GM21723 (cell line): Measurements from ENCODE around the gene MGMT.

ENCODE experiments used
- ATAC-seq: cut with Tn5 transposase; IDR thresholded peaks from one replicate; pipeline ENCODE4 v1.9.1; 2021; ENCODE audit warnings: mild to moderate bottlenecking, moderate library complexity; ENCODE audit not compliant: unreplicated experiment

MGMT gene

DNA sequence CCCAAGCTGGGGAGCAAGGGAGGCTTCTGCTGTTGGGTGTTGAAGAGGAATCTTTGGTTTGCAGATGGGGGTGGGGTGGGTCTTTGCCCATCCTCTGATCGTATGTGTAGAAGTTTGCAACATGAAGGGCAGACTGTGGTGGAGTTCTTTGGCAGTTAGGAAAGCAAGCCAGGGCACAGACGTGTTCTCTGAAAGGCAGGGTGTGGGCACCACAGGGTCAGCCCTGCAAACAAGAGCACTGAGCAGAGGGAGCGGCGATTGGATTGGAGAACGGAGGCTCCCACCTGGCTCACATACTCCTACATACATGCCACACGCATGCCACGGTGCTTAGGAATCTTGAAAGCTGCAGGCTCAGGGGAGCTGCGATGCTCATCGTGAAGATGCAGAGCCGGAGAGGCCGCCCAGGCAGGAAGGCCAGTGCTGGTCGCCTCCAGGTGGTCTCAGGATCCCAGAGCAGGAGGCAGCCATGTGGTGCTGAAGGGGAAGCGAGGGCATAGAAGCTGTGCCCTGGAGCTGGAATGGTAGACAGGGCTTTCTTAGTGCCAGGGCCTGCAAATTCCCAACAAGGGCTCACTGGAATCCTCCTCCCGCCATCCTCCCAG is 149.0 kb downstream of the MGMT start:
- ATAC-seq = no peak

DNA sequence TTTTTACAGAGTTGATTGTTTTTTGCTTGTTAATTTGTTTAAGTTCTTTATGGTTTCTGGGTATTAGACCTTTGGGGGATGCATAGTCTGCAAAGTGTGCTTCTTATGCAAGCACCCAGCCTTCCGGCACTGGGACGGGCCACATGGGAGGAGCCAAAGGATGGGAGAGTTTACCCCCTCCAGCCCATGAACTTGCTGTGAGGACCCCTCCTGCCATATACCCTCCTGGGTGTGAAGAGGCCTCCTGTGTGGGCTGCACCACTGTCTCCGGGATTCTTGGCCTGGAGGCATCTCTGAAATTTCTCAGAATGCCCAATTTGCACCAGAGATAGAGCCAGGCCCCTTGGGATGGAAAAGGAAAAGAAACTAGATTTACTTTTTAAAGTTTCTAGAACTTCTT is 150.7 kb downstream of the MGMT start:
- ATAC-seq = no peak

DNA sequence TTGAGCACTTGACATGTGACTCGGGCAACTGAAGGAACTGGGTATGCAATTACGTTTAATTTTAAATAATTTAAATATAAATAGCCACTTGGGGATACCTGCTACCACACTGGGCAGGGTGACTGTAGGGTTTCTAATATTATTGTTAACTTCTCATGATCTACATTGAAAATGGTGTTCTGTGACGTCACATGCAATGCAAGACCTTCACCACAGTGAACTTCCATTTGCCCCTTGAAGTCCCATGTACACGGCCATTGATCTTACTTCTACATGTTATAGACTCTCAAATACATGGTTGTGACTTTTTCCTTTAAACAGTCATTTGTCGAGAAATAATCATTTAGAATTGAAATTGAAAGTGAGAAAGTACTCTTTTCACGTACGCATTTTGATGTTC is 154.0 kb downstream of the MGMT start:
- no peak for ATAC-seq

DNA sequence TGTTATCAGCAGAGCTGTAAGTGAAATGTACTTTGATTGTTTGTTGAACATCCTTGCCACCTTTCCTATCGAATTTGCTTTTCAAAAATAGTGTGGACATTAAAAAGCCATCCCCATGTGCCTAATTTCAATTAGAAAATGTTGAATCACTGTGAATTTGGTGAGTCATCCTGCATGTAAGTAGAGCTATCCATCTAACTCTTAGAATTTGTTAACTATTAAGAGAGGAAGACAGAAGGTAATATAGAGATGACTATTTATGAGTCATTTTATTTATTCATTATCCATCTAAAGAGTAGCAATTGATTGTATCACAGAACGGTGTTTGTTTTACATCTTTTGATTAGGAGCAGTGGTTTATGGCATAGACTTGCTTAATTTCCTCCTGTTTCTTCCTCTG is 154.7 kb downstream of the MGMT start:
- no peak for ATAC-seq

DNA sequence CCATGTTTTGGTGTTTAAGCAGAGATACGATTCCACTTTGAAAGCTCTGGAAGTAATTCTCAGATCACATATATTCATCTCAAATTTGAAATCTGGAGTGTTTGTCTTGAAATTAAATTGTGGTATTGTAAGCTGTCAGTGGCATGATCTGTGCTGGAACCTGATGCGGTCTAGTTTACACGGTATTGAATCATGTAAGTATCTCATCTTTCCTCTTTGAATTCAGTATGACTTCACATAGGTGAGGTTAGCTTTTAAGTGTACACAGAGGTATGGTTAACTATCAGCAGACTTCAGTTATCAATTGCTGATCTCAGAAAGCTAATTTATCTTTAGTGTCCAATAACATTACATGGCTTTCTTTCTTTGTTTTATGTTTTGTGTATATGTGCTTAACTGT is 155.2 kb downstream of the MGMT start:
- ATAC-seq = no peak

DNA sequence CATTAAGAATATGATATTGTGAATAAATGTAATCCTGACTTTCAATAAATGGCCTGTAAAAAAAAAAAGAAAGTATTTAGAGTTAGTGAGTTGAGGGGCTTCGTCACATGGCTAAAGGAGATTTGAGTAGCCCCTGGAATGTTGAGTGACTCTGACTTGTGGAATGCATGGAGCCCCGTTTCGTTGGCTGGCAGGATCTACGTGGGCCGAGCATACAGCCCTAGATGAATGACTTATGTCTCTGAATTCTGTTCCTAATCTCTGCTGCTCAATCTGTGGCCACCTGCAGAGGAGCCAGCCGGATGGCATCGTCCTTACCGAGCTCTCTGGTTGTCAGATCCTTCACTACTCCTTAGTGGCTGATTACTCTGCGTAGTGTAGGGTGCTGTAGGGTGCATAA is 155.7 kb downstream of the MGMT start:
- ATAC-seq = no peak

DNA sequence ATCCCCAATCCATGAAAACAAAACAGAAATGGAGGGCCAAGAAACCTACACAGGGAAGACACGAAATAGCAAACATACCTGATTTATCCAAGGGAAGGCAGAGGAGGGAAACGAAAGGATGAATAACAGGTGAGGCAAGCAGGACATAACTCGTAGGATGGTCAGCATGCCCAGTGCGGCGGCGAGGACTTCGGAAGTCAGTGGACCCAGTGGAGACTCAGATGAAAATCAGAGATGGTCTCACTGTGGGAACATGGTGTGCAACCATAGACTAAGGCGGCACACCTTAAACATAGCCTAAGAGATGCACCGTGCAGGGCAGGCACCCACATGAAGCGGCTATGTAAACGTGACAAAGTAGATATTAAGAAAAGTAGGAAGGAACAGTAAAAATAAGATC is 157.5 kb downstream of the MGMT start:
- ATAC-seq = no peak

DNA sequence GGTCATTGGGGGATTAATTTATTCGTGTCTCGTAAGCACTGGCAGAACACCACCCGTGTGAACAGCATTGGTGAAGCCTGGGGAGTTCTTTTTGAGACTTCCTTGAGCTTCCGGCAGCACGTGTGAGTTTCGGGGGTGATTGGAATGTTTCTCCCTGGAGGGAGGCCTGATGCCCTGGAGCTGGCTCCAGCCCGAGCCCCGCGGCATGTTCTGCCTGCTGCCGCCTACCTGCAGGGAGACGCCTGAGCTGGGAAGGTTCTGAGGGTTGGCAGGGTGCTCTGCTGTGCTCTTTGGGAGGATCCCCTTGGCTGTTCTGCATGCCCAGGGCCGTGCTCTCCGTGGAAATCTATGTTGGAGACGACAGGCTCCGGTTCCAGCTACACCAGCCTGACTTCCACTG is 159.3 kb downstream of the MGMT start:
- ATAC-seq = no peak

DNA sequence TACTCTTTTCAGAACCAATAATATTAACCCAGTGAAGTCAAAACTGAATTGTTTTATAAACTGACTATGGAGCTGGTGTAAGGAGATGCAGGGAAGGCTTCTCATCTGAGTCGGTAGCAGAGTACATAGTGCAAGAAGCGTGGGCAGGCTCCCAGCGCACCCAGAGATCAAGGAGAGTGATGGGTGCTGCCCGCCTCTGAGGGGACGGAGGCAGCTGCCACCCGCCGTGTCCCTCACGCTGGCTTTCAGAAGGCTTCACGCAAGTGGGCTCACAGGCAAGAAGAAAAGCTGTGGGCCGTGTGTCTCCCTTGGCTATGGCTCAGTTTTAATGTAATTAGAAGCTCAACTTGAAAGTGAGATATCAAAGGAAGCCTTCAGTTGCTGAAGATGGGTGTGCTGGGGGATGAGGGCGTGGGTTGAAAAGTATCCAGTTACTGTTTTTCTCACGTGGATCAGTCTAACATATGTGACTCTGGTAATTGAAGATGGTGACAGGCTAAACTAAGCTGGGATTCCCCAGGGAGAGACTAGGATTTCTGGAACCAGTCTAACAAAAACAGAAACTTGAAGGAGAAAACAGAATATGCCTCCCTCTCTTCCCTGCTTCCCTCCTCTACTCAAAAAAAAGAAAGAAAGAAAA is 159.9 kb downstream of the MGMT start:
- ATAC-seq = no peak

DNA sequence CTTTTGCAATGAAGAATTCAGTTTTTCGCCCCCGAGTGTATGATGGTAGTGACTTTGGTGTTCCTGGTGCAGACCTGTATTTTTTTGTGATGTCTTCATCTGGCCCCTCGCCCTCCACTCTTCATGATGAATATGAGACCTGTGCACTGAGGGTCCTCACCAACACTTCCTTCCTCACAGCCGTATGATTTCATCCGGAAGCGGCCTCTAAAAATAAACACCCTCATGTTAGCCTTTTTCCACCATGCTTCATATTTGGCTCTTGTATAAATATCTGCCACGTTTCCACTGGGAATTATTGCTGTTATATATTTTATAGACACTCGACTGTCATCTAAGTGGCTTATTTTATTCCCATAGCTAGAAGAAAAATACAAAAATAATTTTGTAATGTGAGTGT is 160.4 kb downstream of the MGMT start:
- ATAC-seq = no peak

DNA sequence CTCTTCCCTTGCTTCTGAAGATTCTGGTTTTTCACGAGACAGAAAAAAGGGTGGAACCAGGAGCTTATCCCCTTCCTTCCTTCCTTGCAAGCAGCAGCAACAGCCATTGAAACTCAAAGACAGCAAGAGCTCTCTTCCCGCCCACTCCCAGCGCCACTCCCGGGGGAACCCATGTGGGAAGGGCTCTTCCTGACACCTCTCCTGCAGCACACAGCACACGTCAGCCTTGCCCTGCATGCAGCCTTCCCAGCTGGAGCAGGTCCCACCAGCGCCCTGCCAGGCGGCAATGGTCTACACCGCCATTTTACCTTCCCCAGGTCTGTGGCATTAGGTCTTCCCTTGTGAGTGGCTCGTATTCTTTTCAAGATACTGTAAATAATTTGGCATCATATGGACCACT is 161.8 kb downstream of the MGMT start:
- ATAC-seq = no peak

DNA sequence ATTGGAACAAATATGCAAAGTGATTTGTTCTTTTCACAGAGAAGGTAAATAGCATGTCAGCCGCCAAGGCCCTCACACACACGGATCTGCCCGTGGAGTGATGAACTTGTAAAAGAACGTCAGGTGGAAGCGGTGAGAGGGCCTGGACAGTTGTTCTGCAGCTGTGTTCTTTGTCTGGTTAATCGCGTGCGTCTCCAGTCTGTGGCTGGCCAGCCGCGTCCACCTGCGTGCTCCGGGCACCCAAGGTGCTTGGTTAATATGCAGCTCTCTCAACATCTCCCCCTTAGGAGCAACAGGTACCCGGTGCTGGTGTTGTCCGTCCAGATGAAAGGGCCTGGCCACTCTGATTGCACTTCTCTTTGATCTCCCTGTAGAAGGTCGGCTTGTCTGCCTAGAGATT is 162.9 kb downstream of the MGMT start:
- ATAC-seq = no peak

DNA sequence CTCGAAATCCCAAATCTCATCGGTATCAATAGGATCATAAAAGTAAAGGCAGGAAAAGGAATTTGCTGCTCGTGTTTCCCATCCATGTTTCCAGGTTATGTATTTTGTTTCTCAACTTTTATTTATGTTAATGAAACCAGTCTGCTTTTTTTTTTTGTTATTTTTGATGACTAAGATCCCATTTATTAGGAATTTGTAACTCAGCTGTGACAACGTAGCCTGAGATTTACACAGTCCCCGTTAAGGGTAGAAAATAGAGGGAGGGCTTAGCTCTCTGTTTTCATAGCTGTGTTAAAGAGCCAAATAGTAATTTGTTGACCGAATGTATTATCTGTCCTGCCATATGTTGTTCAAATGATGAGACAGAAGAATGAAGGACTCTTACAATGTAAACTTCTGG is 164.0 kb downstream of the MGMT start:
- ATAC-seq = no peak

DNA sequence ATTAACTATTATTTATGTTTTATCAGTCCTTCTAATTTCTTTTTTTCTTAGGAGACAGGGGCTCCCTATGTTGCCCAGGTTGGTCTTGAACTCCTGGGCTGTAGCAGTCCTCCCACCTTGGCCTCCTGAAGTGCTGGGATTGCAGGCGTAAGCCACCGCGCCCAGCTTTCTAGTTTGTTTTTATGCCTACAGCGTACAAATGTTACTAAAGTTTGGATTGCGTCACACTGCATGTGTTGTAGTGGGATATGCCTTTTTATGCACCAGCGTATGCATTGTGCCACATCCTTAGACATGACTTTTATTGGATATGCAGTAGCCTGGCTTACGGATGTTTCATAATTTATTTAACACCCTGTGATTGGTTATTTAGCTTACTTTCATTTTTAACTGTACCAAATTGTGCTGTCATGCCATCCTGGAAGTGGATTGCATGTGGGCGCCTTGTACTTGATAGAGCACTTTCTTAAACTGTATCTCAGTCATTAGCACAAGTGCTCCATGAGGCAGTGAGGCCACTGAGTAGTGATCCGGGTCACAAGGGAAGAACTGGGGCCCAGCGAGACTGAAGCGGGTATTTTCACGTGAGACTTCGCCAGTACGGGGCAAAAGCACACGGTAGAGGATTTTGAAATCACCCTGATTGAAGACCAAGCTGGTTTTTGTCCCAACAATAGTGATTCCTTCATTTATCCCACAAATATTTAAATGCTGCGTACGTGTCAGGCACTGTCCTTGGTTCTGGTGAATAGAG is 165.0 kb downstream of the MGMT start:
- ATAC-seq = no peak

DNA sequence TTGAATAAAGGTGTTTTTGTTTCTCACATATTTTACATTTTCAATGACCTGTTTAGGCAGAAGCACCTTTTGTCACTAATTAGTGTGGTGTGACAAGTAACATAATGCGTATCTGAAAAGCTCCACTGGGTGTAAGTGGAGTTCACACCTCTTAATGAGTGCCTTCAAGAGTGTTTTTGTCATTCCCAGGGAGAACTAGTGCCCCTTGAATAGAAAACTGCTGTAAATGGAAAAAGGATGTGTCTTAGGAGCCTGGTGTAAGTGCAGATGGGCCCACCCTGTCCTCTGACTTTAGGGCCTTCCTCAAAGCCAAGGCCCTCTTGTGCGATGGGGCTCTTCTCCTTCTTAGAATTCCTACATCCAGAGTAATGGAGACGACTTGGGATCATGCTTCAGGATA is 170.0 kb downstream of the MGMT start:
- ATAC-seq = no peak

DNA sequence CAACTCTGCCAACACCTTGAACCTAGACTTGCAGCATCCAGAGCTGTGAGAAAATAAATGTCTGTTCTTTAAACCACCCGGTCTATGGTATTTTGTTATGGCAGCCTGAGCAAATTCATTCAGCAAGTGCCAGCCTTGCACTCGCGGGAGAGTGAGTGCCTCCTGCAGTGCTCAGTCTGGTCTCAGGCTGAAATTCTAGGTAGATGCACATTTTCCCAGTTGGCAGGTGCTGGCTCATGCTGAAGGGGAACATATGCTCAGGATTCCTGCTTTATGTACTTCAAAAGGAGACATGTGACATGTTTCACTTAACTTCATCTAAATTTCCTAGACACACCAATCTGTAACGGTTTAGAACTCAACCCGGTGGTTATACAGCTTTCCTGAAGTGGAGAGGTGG is 170.8 kb downstream of the MGMT start:
- ATAC-seq = no peak

DNA sequence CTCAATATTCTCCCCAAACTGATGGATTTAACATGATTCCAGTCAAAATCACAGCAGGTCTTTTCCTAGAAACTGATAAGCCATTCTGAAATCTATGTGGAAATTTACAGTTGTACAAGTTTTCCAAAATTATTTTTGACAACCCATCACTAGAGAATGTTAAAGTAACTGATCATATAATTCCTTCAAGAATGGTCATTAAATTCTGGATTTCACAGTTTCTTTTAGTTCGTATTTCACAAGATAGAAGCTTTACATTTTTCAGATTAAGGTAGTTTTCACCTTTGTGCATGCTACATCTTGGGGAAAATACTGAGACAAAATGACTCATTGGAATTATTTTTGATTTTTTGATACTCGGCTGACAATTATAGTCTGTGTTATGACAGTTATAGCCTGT is 174.3 kb downstream of the MGMT start:
- no peak for ATAC-seq

DNA sequence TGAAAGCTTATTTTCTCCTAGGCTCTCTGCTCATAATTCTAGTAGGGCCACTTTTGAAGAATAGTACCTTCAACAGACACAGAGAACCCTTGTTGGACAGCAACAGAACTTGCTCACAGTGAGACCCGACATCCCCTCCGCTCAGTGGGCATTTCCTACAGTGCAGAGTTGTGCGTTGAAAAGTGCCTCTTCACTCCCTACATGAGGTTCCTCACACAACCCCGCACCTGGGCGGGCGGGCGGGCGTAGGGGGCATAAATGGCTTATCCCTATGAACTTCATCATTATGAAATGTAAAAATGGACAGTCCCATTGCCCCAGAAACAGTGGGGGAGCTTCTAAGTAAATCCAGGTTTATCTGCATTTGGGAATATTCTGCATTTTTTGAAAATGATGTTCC is 174.9 kb downstream of the MGMT start:
- no peak for ATAC-seq

DNA sequence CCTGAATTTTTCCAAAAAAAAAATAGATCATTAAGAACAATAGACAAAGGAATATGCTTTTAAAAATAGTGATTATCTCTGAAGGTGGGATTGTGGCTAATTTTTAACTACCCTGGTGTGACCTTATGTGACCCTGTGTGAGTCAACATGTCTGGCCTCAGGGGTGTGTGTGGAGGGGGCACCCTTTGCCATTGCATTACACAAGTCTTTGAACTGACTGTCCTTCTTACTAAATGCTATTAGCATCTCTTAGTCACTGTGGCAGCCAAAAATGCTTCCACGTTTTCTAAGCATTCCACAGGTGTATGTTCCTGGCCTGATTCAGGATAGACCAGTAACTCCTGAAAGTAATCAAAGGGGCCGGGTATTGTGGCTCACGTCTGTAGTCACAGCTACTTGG is 175.4 kb downstream of the MGMT start:
- ATAC-seq = no peak

DNA sequence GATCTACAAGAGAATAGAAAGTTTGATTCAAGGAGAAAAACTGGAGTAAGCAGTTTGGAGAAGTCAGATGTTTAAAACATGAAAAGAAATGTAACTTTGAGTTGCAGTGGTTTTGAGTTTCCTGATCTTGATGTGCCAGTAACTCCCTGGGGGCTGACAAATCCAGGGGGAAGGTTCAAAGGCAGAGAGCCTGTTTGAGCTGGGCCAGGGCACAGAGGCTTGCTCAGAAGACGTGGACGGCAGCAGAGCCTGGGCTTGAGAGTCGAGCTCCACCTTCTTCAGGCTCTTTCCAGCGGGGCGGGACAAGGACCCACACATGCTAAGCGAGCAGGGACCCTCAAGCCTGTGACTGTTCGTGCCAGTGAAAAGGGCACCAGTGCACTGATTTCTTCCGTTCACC is 176.2 kb downstream of the MGMT start:
- no peak for ATAC-seq

DNA sequence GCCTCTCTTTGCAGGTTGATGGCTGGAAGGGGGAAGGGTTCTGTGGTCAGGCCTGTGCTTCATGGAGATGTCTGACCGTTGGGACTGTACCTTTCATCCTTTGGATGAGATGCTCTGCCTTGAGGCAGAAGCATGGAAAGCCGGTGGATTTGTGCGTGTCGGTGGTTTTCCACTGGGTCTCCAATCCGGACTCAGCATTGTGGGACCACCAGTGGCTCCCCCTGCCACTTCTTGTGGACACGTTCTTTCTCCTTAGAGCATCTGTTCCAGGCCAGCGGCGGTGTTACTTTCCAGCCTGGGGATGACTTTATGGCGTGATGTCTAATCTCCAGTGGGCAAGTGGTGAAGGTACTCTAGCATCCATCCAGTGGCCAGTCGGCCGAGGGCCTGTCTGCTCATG is 178.4 kb downstream of the MGMT start:
- no peak for ATAC-seq

DNA sequence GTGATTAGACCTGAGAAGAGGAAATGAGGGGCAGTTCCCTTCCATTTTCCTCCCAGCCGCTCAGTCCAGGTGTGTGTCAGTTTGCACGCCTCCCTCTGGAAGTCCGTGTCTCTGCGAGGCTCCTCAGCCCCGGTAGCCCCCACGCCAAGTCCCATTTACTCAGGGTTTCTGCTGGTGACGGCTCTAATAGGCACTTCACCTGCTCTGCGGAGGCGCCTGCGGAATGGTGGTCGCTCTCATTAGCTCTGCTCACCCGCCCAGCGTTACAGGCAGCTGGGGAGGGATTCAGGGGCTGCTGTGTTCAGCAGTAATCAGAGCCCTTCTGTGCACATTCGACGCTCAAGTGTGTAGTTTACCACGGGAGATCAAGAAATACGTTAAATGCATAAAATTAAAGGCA is 179.9 kb downstream of the MGMT start:
- ATAC-seq = no peak

DNA sequence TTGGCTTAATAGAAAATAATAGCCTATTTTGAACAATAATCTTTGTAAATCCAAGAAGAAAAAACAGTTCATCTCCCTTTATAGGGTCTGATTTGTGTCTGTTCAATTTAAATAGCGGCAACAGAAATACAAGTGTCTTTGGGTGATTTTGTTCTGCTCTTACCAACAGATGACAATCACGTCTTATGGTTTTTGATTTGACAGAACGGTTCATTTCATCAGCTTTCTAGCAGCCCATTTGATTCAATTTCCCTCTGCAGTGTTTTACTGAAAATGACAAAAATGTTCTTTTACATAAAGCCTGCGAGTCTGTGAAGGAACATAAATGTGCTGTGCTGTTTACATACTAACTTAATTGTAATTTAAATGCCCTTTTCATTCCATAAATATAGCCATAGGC is 180.5 kb downstream of the MGMT start:
- no peak for ATAC-seq
